Measurements from ENCODE around the gene MAP3K4. TPM values are rescaled to one million over a fixed set of nuclear protein-coding genes. Genes with fewer than 3 reads are reported as not detected.

MAP3K4 gene
- total and polyA plus RNA-seq, 2 of the 8 experiments (the other 6 are each of a cell fraction or from before 2014, with no cell fraction given): 16.6 to 51.6 TPM

- no peak overlapping the region for H2BK12ac ChIP-seq (ENCODE audit: low read depth, low read length)
- no peak overlapping the region for H2BK120ac ChIP-seq (replicated peaks; ENCODE audit: low read depth, low read length)
- peaks cover 5 to 70% (median 45%) of the 10 kb centered on the region in 4 experiments for H3K36me3 ChIP-seq (ENCODE audit: control insufficient read depth in 2 of 4, insufficient read depth in 4 of 4, low read length in 3 of 4)
- no peak overlapping the region for H3K23ac ChIP-seq (ENCODE audit: insufficient read length)
- H3K79me1 ChIP-seq (ENCODE audit: low read depth, low read length): no peaks in the 10 kb centered on the region
- no peaks in the 10 kb centered on the region for H3K9me3 ChIP-seq (ENCODE audit: insufficient read depth in 2 of 2, low read depth in 1 of 2, low read length in 1 of 2)
- H3K4me2 ChIP-seq (ENCODE audit: insufficient read depth in 1 of 2, low read depth in 2 of 2, low read length in 2 of 2): no peak overlapping the region
- CTCF ChIA-PET (ENCODE audit: partially characterized antibody): interaction anchor here (0.7 to 1.4 kb wide), 4 partner anchors 10 to 286 kb away, joined by 3 to 4 read pairs (median 3); no protein-coding TSS in a partner anchor
- WGBS, 2 experiments (ENCODE audit: extremely low coverage in 1 of 2, insufficient coverage in 1 of 2, insufficient read length in 1 of 2, insufficient replicate concordance in 2 of 2, low coverage in 1 of 2, low lambda C conversion rate in 2 of 2, missing lambda C conversion rate in 1 of 2): 95% methylated on average over 5 of the region's 5 CpGs; no CpG with 5 or more reads in 1 of the 2 experiments
- H3K4ac ChIP-seq (replicated peaks; ENCODE audit: insufficient read length, low read depth, low read length): no peak overlapping the region
- no peaks in the 10 kb centered on the region for H3K27me3 ChIP-seq (replicated peaks in 1 of 4; ENCODE audit: control insufficient read depth in 3 of 4, extremely low read depth in 1 of 4, insufficient read depth in 3 of 4, low read length in 3 of 4)
- H2BK5ac ChIP-seq (ENCODE audit: low read depth, low read length): no peak overlapping the region
- FAIRE-seq (no peak), DNase-seq (ENCODE audit: low read depth in 1 of 2, low spot score in 2 of 2) (no peak)
- no peak overlapping the region for H2BK15ac ChIP-seq (ENCODE audit: low read length)
- H2BK20ac ChIP-seq (ENCODE audit: low read length): no peak overlapping the region
- H3K23me2 ChIP-seq (ENCODE audit: low read depth, low read length): no peaks in the 10 kb centered on the region; the same call in 1 of the 2 replicates
- H3K4me1 ChIP-seq (replicated peaks in 1 of 4; ENCODE audit: control insufficient read depth in 3 of 4, insufficient read depth in 4 of 4, low read length in 3 of 4): no peaks in the 10 kb centered on the region
- no peak overlapping the region for H3K27ac ChIP-seq (ENCODE audit: low read depth, low read length)
- H3K9ac ChIP-seq (replicated peaks in 1 of 4; ENCODE audit: extremely low read depth in 1 of 4, low read depth in 3 of 4, low read length in 3 of 4): no peak overlapping the region
- H3K4me3 ChIP-seq (ENCODE audit: extremely low read depth in 1 of 4, insufficient read depth in 2 of 4, low read depth in 3 of 4, low read length in 4 of 4): no peak overlapping the region
- H3K56ac ChIP-seq (replicated peaks; ENCODE audit: insufficient read length, low read depth, low read length): no peak overlapping the region
- peaks cover 0 to under 1% of the 10 kb centered on the region in 2 experiments for H4K20me1 ChIP-seq (replicated peaks in 1 of 2; ENCODE audit: control insufficient read depth in 1 of 2, insufficient read depth in 2 of 2, low read length in 2 of 2)
- no peak overlapping the region for H3K14ac ChIP-seq (ENCODE audit: insufficient read length)
- H3K79me2 ChIP-seq (ENCODE audit: control insufficient read depth in 1 of 2, insufficient read depth in 2 of 2, low read length in 2 of 2): no peaks in the 10 kb centered on the region
- no peak overlapping the region for H4K8ac ChIP-seq (ENCODE audit: extremely low read depth, insufficient read depth, low read length)
- H3K18ac ChIP-seq (ENCODE audit: extremely low read depth, low read length): no peak overlapping the region
- no peak overlapping the region for H4K91ac ChIP-seq (replicated peaks; ENCODE audit: insufficient read length, low read length)
- H2AK5ac ChIP-seq (ENCODE audit: low read depth, low read length): no peak overlapping the region
- H2AFZ ChIP-seq (ENCODE audit: low read length): no peak overlapping the region
- POLR2A ChIA-PET (ENCODE audit: partially characterized antibody): interaction anchor here (1.0 kb wide), 1 partner anchor 23 kb away, joined by 3 read pairs; no protein-coding TSS in a partner anchor
- no peak overlapping the region for H4K5ac ChIP-seq (ENCODE audit: insufficient read length, low read depth, low read length)
- no peak for TF ChIP-seq HDAC2 (IDR thresholded peaks at IDR 0.05; ENCODE audit: borderline replicate concordance in 1 of 2, low read depth in 2 of 2, low read length in 2 of 2)
- TF ChIP-seq EZH2 (IDR thresholded peaks at IDR 0.05; ENCODE audit: low read depth, low read length, severe bottlenecking): no peak
- no peak for TF ChIP-seq SP1 (IDR thresholded peaks at IDR 0.05; ENCODE audit: low read depth, low read length)
- TF ChIP-seq TEAD4 (IDR thresholded peaks at IDR 0.05; ENCODE audit: low read depth, low read length): no peak
- TF ChIP-seq RFX5 (IDR thresholded peaks at IDR 0.05; ENCODE audit: borderline replicate concordance, low read depth, low read length): no peak
- TF ChIP-seq BRCA1 (IDR thresholded peaks at IDR 0.05; ENCODE audit: low read depth, low read length): no peak
- no peak for TF ChIP-seq HDAC6 (IDR thresholded peaks at IDR 0.05; ENCODE audit: low read depth, low read length)
Observed at GRCh38 chr6:161085246-161085645, 93.7 kb downstream of the MAP3K4 start.
